GM23248 (cell line): ENCODE data around the gene C1D. TPM values are rescaled to one million over a fixed set of nuclear protein-coding genes. Genes with fewer than 3 reads are reported as not detected.

ENCODE experiments used
- DNase-seq: peaks from one replicate; pipeline ENCODE4 v3.0.0-alpha.2; 2015
- H2AFZ ChIP-seq: fragments of 200-600 bp; sonication (generic); 2 replicates; pipeline ENCODE4 v1.6.1; 2016; ENCODE audit warnings: antibody characterized with exemption
- H3F3A ChIP-seq: fragments of 200-600 bp; sonication (generic); 2 replicates; pipeline ENCODE4 v1.6.1; 2016; ENCODE audit warnings: mild to moderate bottlenecking, antibody characterized with exemption, mixed run types; ENCODE audit not compliant: insufficient read depth
- H3K27ac ChIP-seq: fragments of 200-600 bp; sonication (generic); 2 replicates; pipeline ENCODE4 v1.5.1; 2016; ENCODE audit warnings: mild to moderate bottlenecking
- H3K27me3 ChIP-seq: fragments of 200-600 bp; sonication (generic); replicated peaks from 2 replicates; pipeline ENCODE4 v1.6.1; 2016; ENCODE audit warnings: mild to moderate bottlenecking; ENCODE audit not compliant: insufficient read depth
- H3K36me3 ChIP-seq: fragments of 200-600 bp; sonication (generic); 2 replicates; pipeline ENCODE4 v1.6.1; 2016; ENCODE audit warnings: low read depth, mild to moderate bottlenecking
- H3K4me1 ChIP-seq: fragments of 200-600 bp; sonication (generic); 2 replicates; pipeline ENCODE4 v1.6.1; 2016; ENCODE audit warnings: mild to moderate bottlenecking; ENCODE audit not compliant: insufficient read depth
- H3K4me2 ChIP-seq: fragments of 200-600 bp; sonication (generic); one replicate; pipeline ENCODE4 v1.6.1; 2016; ENCODE audit warnings: mild to moderate bottlenecking; ENCODE audit not compliant: unreplicated experiment
- H3K4me3 ChIP-seq: fragments of 200-600 bp; sonication (generic); 2 replicates; pipeline ENCODE4 v1.5.1; 2016; ENCODE audit warnings: mild to moderate bottlenecking
- H3K79me2 ChIP-seq: fragments of 200-600 bp; sonication (generic); 2 replicates; pipeline ENCODE4 v1.6.1; 2016; ENCODE audit warnings: mild to moderate bottlenecking; ENCODE audit not compliant: insufficient read depth
- H3K9ac ChIP-seq: fragments of 200-600 bp; sonication (generic); 2 replicates; pipeline ENCODE4 v1.6.1; 2016; ENCODE audit warnings: mild to moderate bottlenecking
- H3K9me2 ChIP-seq: fragments of 200-600 bp; sonication (generic); 2 replicates; pipeline ENCODE4 v1.6.1; 2016; ENCODE audit warnings: mixed run types, mild to moderate bottlenecking, moderate library complexity; ENCODE audit not compliant: insufficient read depth
- H3K9me3 ChIP-seq: fragments of 200-600 bp; sonication (generic); one replicate; pipeline ENCODE4 v1.6.1; 2017; ENCODE audit warnings: low read depth
- H4K20me1 ChIP-seq: fragments of 200-600 bp; sonication (generic); 2 replicates; pipeline ENCODE4 v1.6.0; 2016; ENCODE audit not compliant: insufficient read depth
- EZH2phosphoT487 ChIP-seq: fragments of 200-600 bp; sonication (generic); IDR thresholded peaks from 2 replicates; pipeline ENCODE4 v1.6.1; 2018; ENCODE audit warnings: antibody characterized with exemption, moderate library complexity, mild to moderate bottlenecking, low read depth; ENCODE audit not compliant: insufficient read depth
- WGBS, 2 experiments: methylation state at CpG; one replicate each; pipeline ENCODE4 v1.1.6; 2015 to 2017; ENCODE audit warnings: low lambda C conversion rate in 2 of 2, low coverage in 1 of 2; ENCODE audit errors: missing lambda C conversion rate in 2 of 2; 5-methylcytosine and 5-hydroxymethylcytosine counted together
- in situ Hi-C: fragments of 300-500 bp; cut with MboI; formaldehyde crosslinking; loops from 2 replicates; pipeline ENCODE4 v1.15.0; 2020
- polyA plus RNA-seq: library from polyadenylated mRNA; unstranded; fragments of >200 nt; fragmentation: Nextera tagmentation; extraction: Ambion mirVana; gene quantifications from 2 replicates; pipeline ENCODE4 v1.2.1, GENCODE V29; 2016
- total RNA-seq: library from RNA; depleted of rRNA; stranded (reverse); fragments of >200 nt; shearing (Covaris generic); gene quantifications from 2 replicates; pipeline ENCODE4 v1.2.3, GENCODE V29; 2014; rRNA removed

C1D gene
- total and polyA plus RNA-seq, 2 experiments from 2014 or later = 32.5 to 65.3 TPM

DNA sequence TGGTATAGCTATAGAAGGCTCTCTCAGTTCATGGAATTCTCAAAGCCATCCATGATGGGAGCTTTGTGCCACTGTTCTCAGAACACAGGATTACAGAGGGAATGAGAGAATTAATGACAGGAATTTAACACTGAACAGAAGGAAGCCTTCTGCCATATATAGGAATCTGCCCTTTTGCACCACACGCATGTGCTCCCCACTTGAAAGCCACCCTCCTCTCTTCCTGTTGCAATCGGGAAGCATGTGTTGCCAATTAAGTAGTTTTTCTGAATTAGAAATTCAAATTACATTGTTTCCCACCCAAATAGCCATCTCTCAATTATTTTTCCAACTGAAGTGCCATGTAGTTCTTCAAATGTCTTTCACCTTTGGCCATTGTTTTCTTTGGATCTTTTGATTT lies 71.3 kb downstream of the C1D start:
- Histone ChIP-seq H3K9me2 (no peaks in the 10 kb centered on the region), H3K4me2 (no peak overlapping the region), H2AFZ (no peak overlapping the region), H3F3A (no peaks in the 10 kb centered on the region), H3K36me3 (no peaks in the 10 kb centered on the region), H3K79me2 (no peaks in the 10 kb centered on the region), H3K4me1 (no peaks in the 10 kb centered on the region), H3K27me3 (no peaks in the 10 kb centered on the region), H4K20me1 (no peaks in the 10 kb centered on the region), H3K4me3 (no peak overlapping the region), H3K9ac (no peak overlapping the region), H3K27ac (no peak overlapping the region), H3K9me3 (no peaks in the 10 kb centered on the region)
- no peak for TF ChIP-seq EZH2phosphoT487
- WGBS, 2 experiments = 59 to 65% methylated on average over 2 of the region's 2 CpGs
- in situ Hi-C loops = no loop called here
- no peak for DNase-seq

Other genes starting within 250 kb of the C1D start
- 12.6 and 14.5 TPM in 2 replicates for gene PNO1, start 94.9 kb upstream of the C1D start, total RNA-seq
- 22.5 and 23.3 TPM in 2 replicates for gene PNO1, start 94.9 kb upstream of the C1D start, polyA plus RNA-seq
- gene PPP3R1, start 189.5 kb upstream of the C1D start, total RNA-seq = 17.7 and 19.0 TPM in 2 replicates
- 3.8 and 4.0 TPM in 2 replicates for gene PPP3R1, start 189.5 kb upstream of the C1D start, polyA plus RNA-seq